ENCODE measurements around the gene PCDHGB3.

GRCh38 chr5:141322261-141322660 lies 47.8 kb upstream of the PCDHGB3 start:
- TF ChIP-seq CTCF (IDR thresholded peaks at IDR 0.05) (no peak), EZH2 (IDR thresholded peaks at IDR 0.05; ENCODE audit: borderline replicate concordance, insufficient read depth, low read depth, low read length, poor library complexity, severe bottlenecking) (no peak)
